ENCODE results near the gene CSMD2. TPM values are rescaled to one million over a fixed set of nuclear protein-coding genes. Genes with fewer than 3 reads are reported as not detected.

The CSMD2 gene
- total RNA-seq, 4 donors from 2014 or later = 8.6 TPM; not detected in 3

- no peaks in the 10 kb centered on the region for H3K36me3 ChIP-seq
- no peaks in the 10 kb centered on the region for H3K9me3 ChIP-seq
- no peak for DNase-seq
- no peaks in the 10 kb centered on the region for H3K4me1 ChIP-seq
- H3K27me3 ChIP-seq = no peaks in the 10 kb centered on the region
- H3K27ac ChIP-seq = no peak overlapping the region
- intact Hi-C loops (cut with DNase I; ENCODE audit: low total_unique reads) = no loop called here
- H3K4me3 ChIP-seq = no peak overlapping the region
- TF ChIP-seq POLR2A (IDR thresholded peaks at IDR 0.05) (no peak), CTCF (IDR thresholded peaks at IDR 0.05) (no peak)
Measured at GRCh38 chr1:33692206-33693188, 472.5 kb downstream of the CSMD2 start.

- Histone ChIP-seq H3K36me3 (no peaks in the 10 kb centered on the region), H3K4me3 (no peak overlapping the region), H3K27me3 (no peaks in the 10 kb centered on the region), H3K4me1 (no peaks in the 10 kb centered on the region), H3K9me3 (no peaks in the 10 kb centered on the region), H3K27ac (no peak overlapping the region)
- intact Hi-C loops (cut with DNase I; ENCODE audit: low total_unique reads) = no loop called here
- DNase-seq = no peak
- TF ChIP-seq CTCF (IDR thresholded peaks at IDR 0.05) = no peak
- no peak for TF ChIP-seq POLR2A (IDR thresholded peaks at IDR 0.05)
Measured at GRCh38 chr1:33687000-33687399, 478.0 kb downstream of the CSMD2 start.

GRCh38 chr1:33686551-33686950 is 478.5 kb downstream of the CSMD2 start:
- no peak overlapping the region for H3K27ac ChIP-seq
- intact Hi-C loops (cut with DNase I; ENCODE audit: low total_unique reads) = no loop called here

GRCh38 chr1:33685256-33685655 is 479.8 kb downstream of the CSMD2 start:
- intact Hi-C loops (cut with DNase I; ENCODE audit: low total_unique reads) = no loop called here

More at GRCh38 chr1:33686551-33686950, 478.5 kb downstream of the CSMD2 start:
- Histone ChIP-seq H3K4me3 (no peak overlapping the region), H3K9me3 (no peaks in the 10 kb centered on the region), H3K4me1 (no peaks in the 10 kb centered on the region), H3K27me3 (no peaks in the 10 kb centered on the region), H3K36me3 (no peaks in the 10 kb centered on the region)
- TF ChIP-seq CTCF (IDR thresholded peaks at IDR 0.05) (no peak), POLR2A (IDR thresholded peaks at IDR 0.05) (no peak)
- no peak for DNase-seq

More at GRCh38 chr1:33685256-33685655, 479.8 kb downstream of the CSMD2 start:
- TF ChIP-seq POLR2A (IDR thresholded peaks at IDR 0.05) (no peak), CTCF (IDR thresholded peaks at IDR 0.05) (no peak)
- H3K4me1 ChIP-seq = no peaks in the 10 kb centered on the region
- H3K27me3 ChIP-seq = no peaks in the 10 kb centered on the region
- H3K36me3 ChIP-seq = no peaks in the 10 kb centered on the region
- H3K4me3 ChIP-seq = no peak overlapping the region
- H3K27ac ChIP-seq = no peak overlapping the region
- DNase-seq = no peak
- no peaks in the 10 kb centered on the region for H3K9me3 ChIP-seq
